HG03565 (cell line): ENCODE data around the gene ADD3.
A peak's percentile ranks its signal among the peaks of the same experiment; 100 is the strongest.
"Not testable (repeated sequence)": the region's sequence is repeated elsewhere in the genome, so short reads cannot be mapped to it uniquely, and the experiment has no call there.

Source experiments
- ATAC-seq: cut with Tn5 transposase; IDR thresholded peaks from one replicate; pipeline ENCODE4 v1.9.1; 2021; ENCODE audit warnings: mild to moderate bottlenecking, moderate library complexity; ENCODE audit not compliant: unreplicated experiment

ADD3 gene

GRCh38 chr10:110101464-110102144 lies 93.8 kb downstream of the ADD3 start:
- ATAC-seq, result no peak

- no peak for ATAC-seq
These were observed 96.2 kb downstream of the ADD3 start for GRCh38 chr10:110103921-110104461.

- ATAC-seq, result no peak
These were observed 98.1 kb downstream of the ADD3 start for GRCh38 chr10:110105873-110106272.

GRCh38 chr10:110107430-110107829 lies 99.6 kb downstream of the ADD3 start:
- ATAC-seq, result no peak

GRCh38 chr10:110107887-110108286 lies 100.1 kb downstream of the ADD3 start:
- ATAC-seq, result no peak

- no peak for ATAC-seq
These were observed 101.7 kb downstream of the ADD3 start for GRCh38 chr10:110109511-110109910.

- ATAC-seq, result no peak
These were observed 102.6 kb downstream of the ADD3 start for GRCh38 chr10:110110338-110110737.

- no peak for ATAC-seq
These were observed 106.0 kb downstream of the ADD3 start for GRCh38 chr10:110113670-110114337.

GRCh38 chr10:110114668-110115067 lies 106.9 kb downstream of the ADD3 start:
- ATAC-seq, result not testable (repeated sequence)

- no peak for ATAC-seq
These were observed 108.2 kb downstream of the ADD3 start for GRCh38 chr10:110115784-110116520.

- ATAC-seq, result no peak
These were observed 111.3 kb downstream of the ADD3 start for GRCh38 chr10:110118891-110119621.

- no peak for ATAC-seq
These were observed 115.8 kb downstream of the ADD3 start for GRCh38 chr10:110123594-110123993.

- no peak for ATAC-seq
These were observed 121.7 kb downstream of the ADD3 start for GRCh38 chr10:110129490-110129889.

- ATAC-seq, result no peak
These were observed 127.1 kb downstream of the ADD3 start for GRCh38 chr10:110134917-110135316.

- not testable (repeated sequence) for ATAC-seq
These were observed 128.1 kb downstream of the ADD3 start for GRCh38 chr10:110135836-110136235.

- ATAC-seq, result peak; percentile 51
These were observed 129.4 kb downstream of the ADD3 start for GRCh38 chr10:110137142-110137545.

GRCh38 chr10:110138197-110138812 lies 130.5 kb downstream of the ADD3 start:
- ATAC-seq, result no peak

- no peak for ATAC-seq
These were observed 133.4 kb downstream of the ADD3 start for GRCh38 chr10:110141185-110141584.

GRCh38 chr10:110141871-110142635 lies 134.3 kb downstream of the ADD3 start:
- ATAC-seq, result no peak

- no peak for ATAC-seq
These were observed 135.2 kb downstream of the ADD3 start for GRCh38 chr10:110142965-110143364.
